RWPE2 (cell line): ENCODE data around the gene ISYNA1.

Experiments used
- ATAC-seq: fragments of 200-7000 bp; cut with Tn5 transposase; 3 replicates; pipeline ENCODE4 v1.9.1; 2021; ENCODE audit warnings: low read depth
- DNase-seq: peaks from one replicate; pipeline ENCODE4 v3.0.0-alpha.2; 2020; ENCODE audit warnings: low spot score
- H3K27ac ChIP-seq: fragments of 450-650 bp; 2 replicates; pipeline ENCODE4 v1.5.1; 2017; ENCODE audit warnings: mild to moderate bottlenecking; ENCODE audit not compliant: poor library complexity, severe bottlenecking
- H3K27me3 ChIP-seq: fragments of 250-450 bp; sonication (Bioruptor Pico); 2 replicates; pipeline ENCODE4 v1.5.1; 2021; ENCODE audit warnings: mild to moderate bottlenecking, moderate library complexity; ENCODE audit not compliant: insufficient read depth, poor library complexity, severe bottlenecking
- H3K36me3 ChIP-seq: fragments of 250-450 bp; sonication (Bioruptor Pico); 2 replicates; pipeline ENCODE4 v1.5.1; 2020; ENCODE audit warnings: low read depth, mild to moderate bottlenecking, moderate library complexity
- H3K4me1 ChIP-seq: fragments of 250-450 bp; sonication (Bioruptor Pico); 2 replicates; pipeline ENCODE4 v1.5.1; 2021; ENCODE audit warnings: mild to moderate bottlenecking, moderate library complexity; ENCODE audit not compliant: insufficient read depth, poor library complexity, severe bottlenecking
- H3K4me3 ChIP-seq: fragments of 250-450 bp; sonication (Bioruptor Pico); 2 replicates; pipeline ENCODE4 v1.5.1; 2021; ENCODE audit warnings: mild to moderate bottlenecking, moderate library complexity; ENCODE audit not compliant: severe bottlenecking
- H3K9me3 ChIP-seq: fragments of 250-450 bp; sonication (Bioruptor Pico); 2 replicates; pipeline ENCODE4 v1.5.1; 2021; ENCODE audit warnings: mild to moderate bottlenecking, moderate library complexity; ENCODE audit not compliant: severe bottlenecking
- TF ChIP-seq, protein P1 (sequence below): fragments of 450-650 bp; IDR thresholded peaks from one replicate; pipeline ENCODE4 v1.5.1; 2017; ENCODE audit warnings: mild to moderate bottlenecking, moderate library complexity; ENCODE audit not compliant: poor library complexity, severe bottlenecking

The ISYNA1 gene

GRCh38 chr19:18439910-18440237 lies 1.9 kb upstream of the ISYNA1 start:
- no peak for DNase-seq
- H3K4me3 ChIP-seq, result no peak overlapping the region
- H3K9me3 ChIP-seq, result no peaks in the 10 kb centered on the region
- H3K36me3 ChIP-seq, result peaks cover 21% of the 10 kb centered on the region
- TF ChIP-seq, protein P1, sequence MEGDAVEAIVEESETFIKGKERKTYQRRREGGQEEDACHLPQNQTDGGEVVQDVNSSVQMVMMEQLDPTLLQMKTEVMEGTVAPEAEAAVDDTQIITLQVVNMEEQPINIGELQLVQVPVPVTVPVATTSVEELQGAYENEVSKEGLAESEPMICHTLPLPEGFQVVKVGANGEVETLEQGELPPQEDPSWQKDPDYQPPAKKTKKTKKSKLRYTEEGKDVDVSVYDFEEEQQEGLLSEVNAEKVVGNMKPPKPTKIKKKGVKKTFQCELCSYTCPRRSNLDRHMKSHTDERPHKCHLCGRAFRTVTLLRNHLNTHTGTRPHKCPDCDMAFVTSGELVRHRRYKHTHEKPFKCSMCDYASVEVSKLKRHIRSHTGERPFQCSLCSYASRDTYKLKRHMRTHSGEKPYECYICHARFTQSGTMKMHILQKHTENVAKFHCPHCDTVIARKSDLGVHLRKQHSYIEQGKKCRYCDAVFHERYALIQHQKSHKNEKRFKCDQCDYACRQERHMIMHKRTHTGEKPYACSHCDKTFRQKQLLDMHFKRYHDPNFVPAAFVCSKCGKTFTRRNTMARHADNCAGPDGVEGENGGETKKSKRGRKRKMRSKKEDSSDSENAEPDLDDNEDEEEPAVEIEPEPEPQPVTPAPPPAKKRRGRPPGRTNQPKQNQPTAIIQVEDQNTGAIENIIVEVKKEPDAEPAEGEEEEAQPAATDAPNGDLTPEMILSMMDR, result no peak
- peaks cover 15% of the 10 kb centered on the region for H3K4me1 ChIP-seq
- H3K27me3 ChIP-seq, result no peaks in the 10 kb centered on the region
- peak overlapping the region; percentile 40 for H3K27ac ChIP-seq
- no peak for ATAC-seq

DNA sequence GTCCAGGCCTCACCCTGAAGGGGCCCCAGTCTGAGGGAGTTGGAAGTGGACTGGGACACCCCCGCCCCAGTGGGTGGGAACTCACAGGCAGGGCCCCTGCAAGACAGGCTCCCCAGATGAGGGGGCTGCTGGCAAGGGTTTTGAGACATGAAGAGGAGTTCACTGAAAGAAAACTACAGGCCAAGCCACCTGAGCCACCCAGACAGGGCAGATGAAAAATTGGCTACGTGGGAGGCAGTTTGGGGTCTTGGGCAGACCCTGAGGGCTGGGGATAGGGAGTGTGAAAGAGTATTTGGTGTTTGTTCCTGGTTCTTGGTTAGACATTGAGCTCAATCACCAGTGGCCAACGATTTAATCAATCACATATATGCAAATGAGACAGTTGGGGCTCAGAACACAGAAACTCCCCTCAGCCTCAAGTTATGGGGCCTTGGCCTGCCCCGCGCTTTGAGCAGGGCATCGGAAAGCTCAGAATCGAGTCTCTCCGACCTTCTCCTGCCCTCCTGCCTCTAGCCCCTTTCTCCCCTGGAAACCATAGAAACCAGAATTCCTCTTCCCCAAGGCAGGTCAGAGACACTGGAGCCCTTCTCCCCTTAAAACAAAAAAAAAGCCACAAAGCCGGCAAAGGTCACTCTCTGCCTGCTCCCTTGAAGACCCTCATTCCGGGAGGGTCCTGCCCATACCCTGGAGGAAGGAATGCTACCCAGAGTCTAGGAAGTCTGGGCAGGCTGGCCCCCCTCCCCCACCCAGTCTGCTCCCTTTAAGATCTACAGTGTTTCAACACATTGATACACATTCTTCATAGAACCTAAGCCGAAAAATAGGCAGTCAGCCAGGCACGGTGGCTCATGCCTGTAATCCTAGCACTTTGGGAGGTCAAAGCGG lies 1.3 kb upstream of the ISYNA1 start:
- Histone ChIP-seq H3K27me3 (no peaks in the 10 kb centered on the region), H3K36me3 (peaks cover 15% of the 10 kb centered on the region), H3K4me3 (no peak overlapping the region), H3K4me1 (peaks cover 15% of the 10 kb centered on the region), H3K9me3 (no peaks in the 10 kb centered on the region), H3K27ac (peak overlapping the region; percentile 40)
- ATAC-seq (peak; percentile 2; the same call in 1 of the 3 replicates), DNase-seq (no peak)
- TF ChIP-seq, protein P1, result no peak

GRCh38 chr19:18438331-18439024 lies 545 bp upstream of the ISYNA1 start:
- peaks cover 7% of the 10 kb centered on the region for H3K36me3 ChIP-seq
- DNase-seq (no peak), ATAC-seq (peak; percentile 7; the same call in 2 of the 3 replicates)
- TF ChIP-seq, protein P1, result no peak
- H3K4me1 ChIP-seq, result peaks cover 15% of the 10 kb centered on the region
- no peaks in the 10 kb centered on the region for H3K9me3 ChIP-seq
- peak overlapping the region; percentile 40 for H3K27ac ChIP-seq
- peak overlapping the region; percentile 45 for H3K4me3 ChIP-seq
- H3K27me3 ChIP-seq, result no peaks in the 10 kb centered on the region

DNA sequence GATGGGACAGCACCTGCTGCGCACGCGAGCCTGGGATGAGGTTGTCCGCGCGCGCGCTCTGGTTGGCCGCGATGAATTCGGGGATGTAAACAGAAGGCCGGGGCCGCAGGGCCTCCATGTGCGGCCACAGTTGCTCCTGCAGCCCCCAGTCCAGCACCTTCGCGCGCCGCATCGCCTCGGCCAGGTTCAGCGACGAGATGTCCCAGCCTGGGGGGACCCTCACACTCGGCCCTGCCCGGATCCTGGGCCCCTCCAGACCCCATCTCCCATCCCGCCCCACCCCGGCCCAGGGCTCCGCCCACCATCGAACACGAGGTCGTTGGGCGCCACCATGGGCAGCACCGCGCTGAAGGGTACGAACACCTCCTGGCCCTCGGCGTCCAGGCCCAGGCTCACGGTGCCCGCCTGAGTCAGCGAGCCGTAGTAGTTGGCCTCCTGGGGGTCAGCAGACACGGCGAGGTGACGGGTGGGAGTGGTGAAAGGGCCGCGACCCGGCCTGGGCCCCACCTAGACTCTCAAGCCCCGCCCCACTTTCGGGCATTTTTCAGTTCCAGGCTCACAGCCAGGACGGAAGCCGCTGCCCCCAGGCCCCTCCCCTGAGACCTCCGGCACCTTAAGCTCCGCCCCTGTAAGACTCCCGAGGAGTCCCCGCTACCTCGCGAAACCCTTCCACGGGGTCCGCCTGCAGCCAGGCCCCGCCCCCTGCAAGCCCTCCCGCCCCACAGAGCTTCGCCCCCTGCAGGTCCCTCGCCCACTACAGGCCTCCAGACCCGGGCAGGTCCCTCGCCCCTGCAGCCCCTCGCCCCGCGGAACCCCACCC lies 1.1 kb downstream of the ISYNA1 start:
- peak; percentile 38 for ATAC-seq

More for the DNA sequence above, 1.1 kb downstream of the ISYNA1 start:
- Histone ChIP-seq H3K27ac (peak overlapping the region; percentile 40), H3K27me3 (no peaks in the 10 kb centered on the region), H3K4me1 (peaks cover 15% of the 10 kb centered on the region), H3K36me3 (no peaks in the 10 kb centered on the region), H3K4me3 (peak overlapping the region; percentile 45), H3K9me3 (no peaks in the 10 kb centered on the region)
- DNase-seq, result no peak
- TF ChIP-seq, protein P1, result no peak
